Globus pallidus (tissue), 1 donor: ENCODE measurements around the gene RUNX1.
"Not testable (repeated sequence)": the region's sequence is repeated elsewhere in the genome, so short reads cannot be mapped to it uniquely, and the experiment has no call there.

ENCODE experiments used
- DNase-seq: peaks from one replicate; pipeline ENCODE4 v3.0.0-alpha.2; 2015; ENCODE audit warnings: low spot score

Gene RUNX1

GRCh38 chr21:34969423-34970166 lies 79.5 kb downstream of the RUNX1 start:
- no peak for DNase-seq

GRCh38 chr21:34968414-34969333 lies 80.4 kb downstream of the RUNX1 start:
- no peak for DNase-seq

GRCh38 chr21:34967509-34968289 lies 81.4 kb downstream of the RUNX1 start:
- DNase-seq, result no peak

GRCh38 chr21:34966881-34967280 lies 82.2 kb downstream of the RUNX1 start:
- DNase-seq, result not testable (repeated sequence)

GRCh38 chr21:34965200-34966174 lies 83.6 kb downstream of the RUNX1 start:
- DNase-seq, result no peak

GRCh38 chr21:34962586-34963222 lies 86.4 kb downstream of the RUNX1 start:
- DNase-seq, result no peak

GRCh38 chr21:34962136-34962535 lies 87.0 kb downstream of the RUNX1 start:
- DNase-seq, result no peak

- no peak for DNase-seq
Measured at GRCh38 chr21:34960687-34961086, 88.4 kb downstream of the RUNX1 start.

GRCh38 chr21:34959607-34960006 lies 89.5 kb downstream of the RUNX1 start:
- DNase-seq, result no peak

- DNase-seq, result no peak
Measured at GRCh38 chr21:34958040-34958439, 91.1 kb downstream of the RUNX1 start.

- no peak for DNase-seq
Measured at GRCh38 chr21:34956416-34957316, 92.4 kb downstream of the RUNX1 start.

- no peak for DNase-seq
Measured at GRCh38 chr21:34953950-34954349, 95.2 kb downstream of the RUNX1 start.

GRCh38 chr21:34952701-34953100 lies 96.4 kb downstream of the RUNX1 start:
- no peak for DNase-seq

GRCh38 chr21:34951868-34952267 lies 97.2 kb downstream of the RUNX1 start:
- not testable (repeated sequence) for DNase-seq

GRCh38 chr21:34950980-34951379 lies 98.1 kb downstream of the RUNX1 start:
- DNase-seq, result no peak

- DNase-seq, result no peak
Measured at GRCh38 chr21:34949499-34949898, 99.6 kb downstream of the RUNX1 start.

GRCh38 chr21:34949030-34949429 lies 100.1 kb downstream of the RUNX1 start:
- no peak for DNase-seq

GRCh38 chr21:34948157-34948556 lies 100.9 kb downstream of the RUNX1 start:
- DNase-seq, result no peak

GRCh38 chr21:34946916-34947534 lies 102.1 kb downstream of the RUNX1 start:
- no peak for DNase-seq
